Neuron (in vitro differentiated cells): ENCODE data around the gene SP9.

Experiments used
- H2AFZ ChIP-seq: one replicate; pipeline ENCODE4 v1.6.1; 2013; ENCODE audit warnings: low read depth, mild to moderate bottlenecking, inconsistent platforms, low read length, moderate library complexity
- H3K27me3 ChIP-seq: one replicate; pipeline ENCODE4 v1.6.1; 2013; ENCODE audit warnings: low read length; ENCODE audit not compliant: insufficient read depth
- H3K36me3 ChIP-seq: one replicate; pipeline ENCODE4 v1.6.1; 2013; ENCODE audit warnings: low read length; ENCODE audit not compliant: insufficient read depth
- H3K4me1 ChIP-seq: one replicate; pipeline ENCODE4 v1.6.1; 2013; ENCODE audit warnings: low read length; ENCODE audit not compliant: insufficient read depth
- H3K4me3 ChIP-seq: 2 replicates; pipeline ENCODE4 v1.5.1; 2013; ENCODE audit warnings: mild to moderate bottlenecking, low read length, moderate library complexity
- H3K9me3 ChIP-seq: one replicate; pipeline ENCODE4 v1.6.1; 2013; ENCODE audit warnings: low read length

The SP9 gene

DNA sequence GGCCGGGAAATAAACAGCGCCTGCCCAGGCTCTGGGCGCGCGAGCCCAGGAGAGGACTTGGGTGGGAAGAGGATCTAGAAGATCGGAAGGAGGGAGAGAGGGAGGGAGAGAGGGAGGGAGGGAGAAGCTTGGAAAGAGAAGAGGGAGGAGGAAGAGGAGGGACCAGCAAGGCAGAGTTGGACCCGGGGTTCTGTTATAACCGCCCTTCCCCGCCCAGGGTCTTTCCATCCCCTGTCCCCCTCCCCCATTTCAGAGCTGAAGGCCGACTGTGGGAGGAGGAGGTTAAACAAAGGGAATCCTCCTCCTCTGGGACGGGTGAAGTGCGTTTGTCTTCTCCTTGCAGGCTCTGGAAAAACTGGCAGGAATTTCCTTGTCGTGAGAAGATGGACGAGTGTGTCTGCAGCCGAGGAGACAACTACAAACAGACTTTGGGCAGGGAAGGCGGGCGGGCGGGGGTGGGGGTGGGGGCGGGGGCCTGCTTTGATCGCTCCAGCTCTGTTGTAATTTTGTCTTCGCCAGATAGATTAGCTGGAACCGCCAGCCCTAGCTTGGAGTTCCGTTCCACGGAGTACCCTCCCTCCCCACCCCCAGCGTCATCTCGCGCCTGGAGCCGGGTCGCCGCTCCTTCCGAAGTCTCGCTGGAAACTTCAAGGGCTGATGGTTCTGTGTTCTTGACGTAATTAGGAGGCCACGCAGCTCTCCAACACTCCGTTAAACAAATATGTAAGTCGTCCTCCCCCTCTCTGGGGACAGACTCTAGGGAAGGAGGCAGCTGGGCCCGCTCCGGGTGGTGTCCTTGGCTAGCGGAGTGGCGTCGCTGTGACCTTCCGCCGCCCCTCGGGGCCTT, 6.4 kb upstream of the SP9 start:
- H3K4me3 ChIP-seq: peak overlapping the region; percentile 17
- H3K9me3 ChIP-seq: peaks cover 5% of the 10 kb centered on the region
- H3K4me1 ChIP-seq: peaks cover 32% of the 10 kb centered on the region
- no peaks in the 10 kb centered on the region for H3K36me3 ChIP-seq
- no peak overlapping the region for H2AFZ ChIP-seq
- peaks cover 69% of the 10 kb centered on the region for H3K27me3 ChIP-seq

DNA sequence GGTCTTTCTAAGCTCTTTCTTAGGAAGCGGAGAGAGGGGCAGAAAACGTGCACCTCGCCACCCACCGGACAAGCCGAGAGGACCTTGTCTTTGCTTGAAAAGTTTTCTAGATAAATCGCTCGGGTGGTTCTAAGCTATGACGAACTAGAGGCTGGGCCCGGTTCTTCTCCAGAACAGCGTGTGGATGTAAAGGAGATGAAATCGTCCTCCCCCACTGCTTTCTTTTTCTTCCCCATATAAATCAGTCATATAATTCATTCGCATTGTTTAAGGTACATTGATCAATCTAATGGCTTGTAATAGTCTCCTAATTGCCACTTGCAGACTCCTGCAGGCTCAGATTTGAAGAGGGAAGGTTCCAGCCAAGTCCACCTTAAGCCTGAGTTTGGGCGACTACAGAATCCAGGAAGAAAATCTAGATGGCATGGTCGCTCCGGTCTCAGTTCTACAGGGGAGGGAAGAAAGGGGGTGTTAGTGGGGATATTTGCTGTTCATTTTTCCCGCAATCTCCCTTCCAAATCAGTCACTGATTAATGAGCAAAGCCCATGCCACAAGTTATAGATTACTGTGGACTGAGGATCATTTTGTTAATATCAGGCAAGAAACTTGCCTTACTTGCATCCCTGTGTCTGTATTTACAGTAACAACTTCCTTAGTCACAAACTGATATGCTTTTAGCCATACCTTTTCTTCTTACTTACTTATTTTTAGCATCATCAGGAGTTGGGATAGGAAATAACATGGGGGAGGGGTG, 5.6 kb upstream of the SP9 start:
- H3K36me3 ChIP-seq: no peaks in the 10 kb centered on the region
- H3K4me3 ChIP-seq: peak overlapping the region; percentile 17
- H3K27me3 ChIP-seq: peaks cover 66% of the 10 kb centered on the region

DNA sequence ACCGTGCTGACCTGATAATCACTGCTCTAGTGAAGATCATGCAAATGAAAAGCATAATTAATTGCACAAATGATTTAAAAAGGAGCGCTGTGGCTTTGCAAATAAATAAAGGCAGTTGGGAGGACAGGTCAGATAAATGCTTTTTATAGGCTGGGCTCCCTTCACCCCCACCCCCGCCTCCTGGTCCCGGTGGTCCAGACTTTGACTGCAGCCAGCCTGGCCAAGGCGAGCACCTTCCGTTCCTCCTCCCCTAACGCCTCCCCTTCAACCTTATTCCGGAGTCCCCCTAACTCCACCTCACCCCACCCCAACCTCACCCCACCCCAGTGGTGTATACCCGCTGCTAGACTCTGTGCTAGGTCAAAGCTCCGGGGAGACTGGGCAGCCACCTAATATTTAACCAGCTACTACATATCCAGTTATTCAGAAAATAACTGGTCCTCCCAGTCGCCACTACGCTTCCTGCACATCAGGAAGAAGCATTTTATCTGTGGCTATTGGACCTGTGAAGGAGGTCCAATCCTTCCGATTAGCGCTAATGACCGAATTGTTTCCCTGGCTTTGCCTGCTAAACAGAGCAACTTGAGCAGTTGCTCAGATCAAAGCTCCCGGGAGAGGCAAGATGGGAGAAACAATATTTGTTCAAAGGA, 3.7 kb upstream of the SP9 start:
- Histone ChIP-seq H3K36me3 (no peaks in the 10 kb centered on the region), H3K27me3 (peaks cover 50% of the 10 kb centered on the region), H3K9me3 (no peaks in the 10 kb centered on the region), H3K4me1 (peaks cover 46% of the 10 kb centered on the region), H2AFZ (no peak overlapping the region), H3K4me3 (peak overlapping the region; percentile 48)

More for the DNA sequence above, 5.6 kb upstream of the SP9 start:
- Histone ChIP-seq H3K9me3 (peaks cover 5% of the 10 kb centered on the region), H3K4me1 (peaks cover 40% of the 10 kb centered on the region), H2AFZ (no peak overlapping the region)

DNA sequence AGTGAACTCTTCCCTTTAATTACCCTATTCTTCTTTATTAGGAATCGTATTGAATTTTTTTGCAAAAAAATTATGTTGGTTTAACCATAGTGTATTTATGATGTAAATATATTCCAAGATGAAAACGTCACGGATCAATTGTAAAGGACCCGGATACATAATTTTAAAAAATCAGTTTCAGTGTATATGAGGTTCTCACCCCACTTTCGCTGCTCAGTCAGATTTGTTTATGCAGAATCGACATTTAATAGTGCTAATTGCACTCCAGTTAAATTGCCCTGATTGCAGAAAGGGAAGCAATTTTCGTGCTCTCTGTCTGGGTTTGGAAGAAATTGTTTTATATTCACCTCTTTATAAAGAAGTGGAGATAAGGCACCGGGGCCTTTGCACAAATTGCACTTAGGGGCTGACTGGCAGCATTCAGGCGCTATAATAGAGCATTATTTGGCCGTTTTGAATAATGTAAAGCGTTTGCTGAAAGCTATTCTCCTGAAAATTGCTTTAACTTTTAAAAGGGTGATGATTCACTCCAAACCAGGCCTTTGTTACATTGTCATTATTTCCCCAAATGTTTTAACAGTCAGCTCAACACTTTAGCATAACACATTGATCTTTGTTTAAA, 3.0 kb upstream of the SP9 start:
- Histone ChIP-seq H3K4me1 (peaks cover 40% of the 10 kb centered on the region), H3K36me3 (no peaks in the 10 kb centered on the region), H3K27me3 (peaks cover 43% of the 10 kb centered on the region), H3K9me3 (no peaks in the 10 kb centered on the region), H3K4me3 (peak overlapping the region; percentile 48), H2AFZ (peak overlapping the region; percentile 9)

DNA sequence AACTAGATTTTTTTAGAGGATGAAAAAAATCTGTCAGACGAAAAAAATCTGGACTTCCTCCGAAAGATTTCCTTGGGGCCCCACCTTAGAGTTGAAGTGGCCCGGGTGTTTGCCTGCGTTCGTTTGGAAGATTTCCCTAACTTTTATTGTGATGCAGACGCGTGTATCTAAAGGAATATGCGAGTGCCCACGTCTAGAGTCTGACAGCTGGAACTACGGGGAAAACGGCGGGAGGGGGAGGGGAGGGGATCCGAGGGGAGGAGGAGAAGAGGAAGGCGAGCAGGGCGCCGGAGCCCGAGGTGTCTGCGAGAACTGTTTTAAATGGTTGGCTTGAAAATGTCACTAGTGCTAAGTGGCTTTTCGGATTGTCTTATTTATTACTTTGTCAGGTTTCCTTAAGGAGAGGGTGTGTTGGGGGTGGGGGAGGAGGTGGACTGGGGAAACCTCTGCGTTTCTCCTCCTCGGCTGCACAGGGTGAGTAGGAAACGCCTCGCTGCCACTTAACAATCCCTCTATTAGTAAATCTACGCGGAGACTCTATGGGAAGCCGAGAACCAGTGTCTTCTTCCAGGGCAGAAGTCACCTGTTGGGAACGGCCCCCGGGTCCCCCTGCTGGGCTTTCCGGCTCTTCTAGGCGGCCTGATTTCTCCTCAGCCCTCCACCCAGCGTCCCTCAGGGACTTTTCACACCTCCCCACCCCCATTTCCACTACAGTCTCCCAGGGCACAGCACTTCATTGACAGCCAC, 2.4 kb upstream of the SP9 start:
- Histone ChIP-seq H3K4me3 (peak overlapping the region; percentile 48), H3K27me3 (peaks cover 36% of the 10 kb centered on the region), H3K4me1 (peaks cover 34% of the 10 kb centered on the region), H3K9me3 (no peaks in the 10 kb centered on the region), H2AFZ (peak overlapping the region; percentile 9), H3K36me3 (peaks cover under 1% of the 10 kb centered on the region)

DNA sequence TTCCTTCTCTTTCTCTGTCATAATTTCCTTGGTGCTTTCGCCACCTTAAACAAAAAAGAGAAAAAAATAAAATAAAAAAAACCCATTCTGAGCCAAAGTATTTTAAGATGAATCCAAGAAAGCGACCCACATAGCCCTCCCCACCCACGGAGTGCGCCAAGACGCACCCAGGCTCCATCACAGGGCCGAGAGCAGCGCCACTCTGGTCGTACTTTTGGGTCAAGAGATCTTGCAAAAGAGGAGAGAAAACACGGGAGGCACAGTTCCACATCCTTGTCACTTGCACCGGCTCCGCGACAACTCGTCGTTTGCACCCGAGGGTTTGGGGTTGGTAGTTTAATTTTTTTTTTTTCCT, 1.8 kb upstream of the SP9 start:
- Histone ChIP-seq H3K9me3 (no peaks in the 10 kb centered on the region), H3K27me3 (peaks cover 30% of the 10 kb centered on the region), H3K4me1 (peaks cover 35% of the 10 kb centered on the region), H2AFZ (no peak overlapping the region), H3K4me3 (peak overlapping the region; percentile 48), H3K36me3 (peaks cover 4% of the 10 kb centered on the region)

DNA sequence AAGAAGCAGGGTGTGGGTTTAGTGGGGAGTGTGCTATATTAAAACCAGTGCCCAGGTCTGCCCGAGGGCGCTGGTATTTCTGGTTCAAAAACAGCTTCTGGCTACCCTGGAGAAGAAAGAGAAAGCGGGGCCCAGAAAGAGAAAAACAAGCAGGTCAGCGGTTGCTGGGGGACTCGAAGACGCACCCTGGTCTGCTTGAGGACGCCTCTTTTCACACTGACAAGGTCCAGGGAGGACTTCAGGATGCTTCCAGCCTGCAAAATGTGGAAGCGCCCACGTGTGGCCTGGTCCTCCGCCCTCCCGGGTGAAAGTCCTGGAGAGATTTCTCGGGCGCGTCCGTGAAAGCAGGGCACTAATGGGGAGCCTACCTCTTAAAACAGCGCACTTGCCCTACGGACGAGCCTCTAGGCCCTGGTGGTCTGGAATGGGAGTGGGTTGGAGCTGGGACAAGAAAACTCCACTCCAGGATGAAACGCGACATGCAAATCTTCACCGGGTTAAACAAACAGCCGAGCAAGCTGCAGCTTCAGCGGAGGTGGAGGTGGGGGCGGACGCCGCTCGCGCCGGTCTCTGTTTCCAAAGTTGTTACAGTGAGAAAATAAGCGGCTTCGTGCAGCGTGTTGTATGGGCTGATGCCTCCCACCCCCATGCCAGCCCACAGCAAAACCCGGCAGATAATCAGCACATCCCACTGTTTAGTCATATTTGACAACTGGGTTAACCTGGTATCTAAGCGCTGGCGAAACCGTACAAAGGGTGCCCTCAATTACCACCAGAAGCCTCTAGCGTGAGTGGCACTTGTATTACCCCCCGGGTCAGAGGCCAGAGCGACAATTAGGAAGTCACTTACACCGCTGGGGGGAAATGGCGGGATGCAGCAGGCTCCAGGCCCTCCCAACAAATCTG, 1.1 kb upstream of the SP9 start:
- H3K27me3 ChIP-seq: peaks cover 27% of the 10 kb centered on the region
- H3K9me3 ChIP-seq: no peaks in the 10 kb centered on the region
- peak overlapping the region; percentile 48 for H3K4me3 ChIP-seq

DNA sequence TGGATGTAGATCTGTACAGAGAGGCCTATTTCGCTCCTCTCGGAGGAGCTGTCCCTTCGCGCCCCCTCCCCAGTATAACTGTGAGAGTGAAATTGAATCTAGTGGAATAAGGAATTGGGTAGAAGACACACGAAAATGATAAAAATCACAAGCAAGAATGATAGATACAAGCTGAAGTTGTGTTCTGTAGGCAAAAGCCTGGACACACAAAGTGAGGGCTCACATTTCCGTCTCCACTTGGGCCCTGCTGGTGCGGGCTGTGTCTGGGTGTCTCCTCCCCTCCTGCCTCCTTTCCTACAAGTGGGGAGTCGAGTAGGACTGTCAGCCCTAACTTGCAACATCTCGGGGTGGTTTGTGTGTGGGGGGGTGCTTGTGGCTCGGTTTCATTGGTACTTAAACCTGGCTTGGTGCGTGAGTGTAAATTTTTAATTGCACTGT, 457 bp upstream of the SP9 start:
- Histone ChIP-seq H3K4me1 (peaks cover 43% of the 10 kb centered on the region), H2AFZ (peak overlapping the region; percentile 40), H3K4me3 (peak overlapping the region; percentile 48), H3K9me3 (no peaks in the 10 kb centered on the region), H3K36me3 (peaks cover 4% of the 10 kb centered on the region), H3K27me3 (peaks cover 20% of the 10 kb centered on the region)

More for the DNA sequence above, 1.1 kb upstream of the SP9 start:
- Histone ChIP-seq H3K36me3 (peaks cover 4% of the 10 kb centered on the region), H2AFZ (peak overlapping the region; percentile 40), H3K4me1 (peaks cover 36% of the 10 kb centered on the region)

DNA sequence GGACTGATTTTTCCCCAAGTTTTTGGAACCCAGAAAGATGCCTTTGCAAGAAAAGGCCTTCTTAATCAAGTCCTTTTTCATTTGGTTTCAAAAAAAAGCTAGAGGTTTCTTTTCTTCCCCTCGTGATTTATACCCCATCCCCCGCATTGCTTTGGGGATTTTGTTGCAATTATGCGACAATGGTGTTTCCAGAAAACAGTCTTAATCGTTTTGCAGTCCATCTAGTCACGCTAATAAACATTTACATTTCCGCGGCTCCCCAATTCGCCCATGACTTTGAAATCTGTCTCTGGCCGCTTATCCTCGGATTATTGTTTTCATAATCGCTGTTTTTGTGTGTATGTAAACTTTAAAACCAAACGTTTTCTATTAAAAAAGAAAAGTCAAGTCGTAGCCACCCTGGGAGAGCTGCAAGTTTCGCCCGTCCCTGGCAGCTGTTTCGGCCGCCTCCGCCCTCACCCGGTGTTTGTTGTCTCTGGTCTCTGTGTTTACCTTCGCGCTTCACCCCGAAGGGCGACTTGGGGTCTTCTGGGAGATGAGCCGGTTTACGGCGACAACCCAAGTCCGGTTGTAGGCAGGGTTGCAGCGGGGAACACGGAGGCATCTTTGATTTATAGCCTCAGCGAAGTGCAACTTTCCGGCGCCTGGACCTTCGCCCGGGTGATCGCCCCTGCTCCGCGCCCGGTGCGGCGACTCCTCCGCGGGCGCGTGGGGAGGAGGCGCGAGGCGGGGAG, 667 bp downstream of the SP9 start:
- H3K27me3 ChIP-seq: peaks cover 9% of the 10 kb centered on the region
- no peaks in the 10 kb centered on the region for H3K9me3 ChIP-seq
- peak overlapping the region; percentile 2 for H2AFZ ChIP-seq
- H3K4me3 ChIP-seq: peak overlapping the region; percentile 94
- H3K4me1 ChIP-seq: peaks cover 51% of the 10 kb centered on the region
- peaks cover 4% of the 10 kb centered on the region for H3K36me3 ChIP-seq

DNA sequence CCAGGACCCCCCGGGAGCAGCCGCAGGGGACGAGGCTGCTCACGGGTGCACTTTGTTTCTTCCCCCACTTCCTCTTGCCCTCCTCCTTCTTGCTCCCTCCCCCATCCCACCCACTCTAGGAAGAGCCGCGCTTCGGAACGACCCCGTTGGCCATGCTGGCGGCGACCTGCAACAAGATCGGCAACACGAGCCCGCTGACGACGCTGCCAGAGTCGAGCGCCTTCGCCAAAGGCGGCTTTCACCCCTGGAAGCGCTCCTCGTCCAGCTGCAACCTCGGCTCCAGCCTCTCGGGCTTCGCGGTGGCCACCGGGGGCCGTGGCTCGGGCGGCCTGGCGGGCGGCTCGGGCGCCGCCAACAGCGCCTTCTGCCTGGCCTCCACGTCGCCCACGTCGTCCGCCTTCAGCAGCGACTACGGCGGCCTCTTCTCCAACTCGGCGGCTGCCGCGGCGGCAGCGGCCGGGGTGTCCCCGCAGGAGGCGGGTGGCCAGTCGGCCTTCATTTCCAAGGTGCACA, 1.3 kb downstream of the SP9 start:
- H3K4me1 ChIP-seq: peaks cover 56% of the 10 kb centered on the region
- peaks cover 3% of the 10 kb centered on the region for H3K27me3 ChIP-seq
- peaks cover 4% of the 10 kb centered on the region for H3K36me3 ChIP-seq
- H2AFZ ChIP-seq: peak overlapping the region; percentile 2
- H3K9me3 ChIP-seq: no peaks in the 10 kb centered on the region
- peak overlapping the region; percentile 94 for H3K4me3 ChIP-seq
